ENCODE measurements around the gene PLXNC1. TPM values are rescaled to one million over a fixed set of nuclear protein-coding genes. Genes with fewer than 3 reads are reported as not detected.
A peak's percentile ranks its signal among the peaks of the same experiment; 100 is the strongest.

PLXNC1 gene
- total and polyA plus RNA-seq, 8 donors = 7.3 to 55.9 (median 11.1) TPM

- Histone ChIP-seq H3K27me3 (no peaks in the 10 kb centered on the region), H3K4me3 (no peak overlapping the region), H3K36me3 (peaks cover 0 to 49% of the 10 kb centered on the region in 2 donors), H3K9me3 (no peaks in the 10 kb centered on the region), H3K4me1 (peaks cover 7 to 12% of the 10 kb centered on the region in 2 donors), H3K27ac (no peak overlapping the region)
- no peak for DNase-seq
- no peak for ATAC-seq
- intact Hi-C loops (cut with DNase I) = no loop called here
- TF ChIP-seq, protein P1, sequence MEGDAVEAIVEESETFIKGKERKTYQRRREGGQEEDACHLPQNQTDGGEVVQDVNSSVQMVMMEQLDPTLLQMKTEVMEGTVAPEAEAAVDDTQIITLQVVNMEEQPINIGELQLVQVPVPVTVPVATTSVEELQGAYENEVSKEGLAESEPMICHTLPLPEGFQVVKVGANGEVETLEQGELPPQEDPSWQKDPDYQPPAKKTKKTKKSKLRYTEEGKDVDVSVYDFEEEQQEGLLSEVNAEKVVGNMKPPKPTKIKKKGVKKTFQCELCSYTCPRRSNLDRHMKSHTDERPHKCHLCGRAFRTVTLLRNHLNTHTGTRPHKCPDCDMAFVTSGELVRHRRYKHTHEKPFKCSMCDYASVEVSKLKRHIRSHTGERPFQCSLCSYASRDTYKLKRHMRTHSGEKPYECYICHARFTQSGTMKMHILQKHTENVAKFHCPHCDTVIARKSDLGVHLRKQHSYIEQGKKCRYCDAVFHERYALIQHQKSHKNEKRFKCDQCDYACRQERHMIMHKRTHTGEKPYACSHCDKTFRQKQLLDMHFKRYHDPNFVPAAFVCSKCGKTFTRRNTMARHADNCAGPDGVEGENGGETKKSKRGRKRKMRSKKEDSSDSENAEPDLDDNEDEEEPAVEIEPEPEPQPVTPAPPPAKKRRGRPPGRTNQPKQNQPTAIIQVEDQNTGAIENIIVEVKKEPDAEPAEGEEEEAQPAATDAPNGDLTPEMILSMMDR (IDR thresholded peaks at IDR 0.05) = no peak
These were observed 129.1 kb downstream of the PLXNC1 start for GRCh38 chr12:94277426-94278000.

DNA sequence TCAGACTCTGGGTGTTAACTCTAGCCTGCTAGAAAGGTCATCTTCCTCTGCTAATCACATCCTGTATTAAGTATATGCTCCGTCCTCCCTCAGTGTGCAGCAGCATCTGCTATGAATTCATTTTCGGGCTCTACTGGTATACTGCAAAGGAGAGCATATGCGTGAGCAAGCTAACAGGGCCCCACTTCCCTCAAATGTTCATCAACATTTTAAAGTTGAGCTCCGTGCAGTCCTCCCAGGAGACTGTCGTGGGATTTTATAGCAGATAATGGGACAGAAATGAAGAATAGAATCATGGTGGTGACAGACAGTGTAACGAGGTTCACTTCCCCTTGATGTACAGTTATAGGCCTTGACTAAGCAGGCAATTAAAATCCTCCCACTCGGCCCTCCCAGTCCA, 131.7 kb downstream of the PLXNC1 start:
- Histone ChIP-seq H3K9me3 (no peaks in the 10 kb centered on the region), H3K27me3 (no peaks in the 10 kb centered on the region), H3K36me3 (peaks cover 0 to 51% of the 10 kb centered on the region in 2 donors), H3K27ac (no peak overlapping the region), H3K4me3 (no peak overlapping the region), H3K4me1 (peaks cover 9 to 22% of the 10 kb centered on the region in 2 donors)
- ATAC-seq (no peak), DNase-seq (no peak)
- intact Hi-C loops (cut with DNase I) = no loop called here
- TF ChIP-seq, protein P1 (IDR thresholded peaks at IDR 0.05) = no peak

- H3K27ac ChIP-seq = peak overlapping the region in 1 of 2 donors; percentile 57
- intact Hi-C loops (cut with DNase I) = no loop called here
- H3K27me3 ChIP-seq = no peaks in the 10 kb centered on the region
- H3K36me3 ChIP-seq = peaks cover 0 to 77% of the 10 kb centered on the region in 2 donors
- H3K9me3 ChIP-seq = no peaks in the 10 kb centered on the region
- ATAC-seq (peak; percentile 87), DNase-seq (peak in 2 of 4 donors; percentile 62 to 81)
- TF ChIP-seq, protein P1 (IDR thresholded peaks at IDR 0.05) = no peak
- peaks cover 6 to 22% of the 10 kb centered on the region in 2 donors for H3K4me1 ChIP-seq
- H3K4me3 ChIP-seq = no peak overlapping the region
These were observed 134.3 kb downstream of the PLXNC1 start for GRCh38 chr12:94282675-94283074.

DNA sequence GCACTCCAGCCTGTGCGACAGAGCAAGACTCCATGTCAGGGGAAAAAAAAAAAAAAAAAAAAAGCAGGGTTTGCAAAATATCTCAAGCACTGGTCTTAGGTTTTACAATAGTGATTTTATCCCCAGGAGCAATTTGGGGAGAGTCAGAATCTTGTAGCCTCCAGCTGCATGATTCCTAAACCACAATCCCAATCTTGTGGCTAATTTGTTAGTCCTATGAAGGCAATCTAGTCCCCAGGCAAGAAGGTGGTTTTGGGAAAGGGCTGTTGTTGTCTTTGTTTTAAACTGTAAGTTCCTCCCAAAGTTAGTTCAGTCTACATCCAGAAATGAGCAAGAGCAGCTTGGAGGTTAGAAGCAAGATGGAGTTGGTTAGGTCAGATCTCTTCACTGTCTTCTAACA, 135.7 kb downstream of the PLXNC1 start:
- no peak overlapping the region for H3K4me3 ChIP-seq
- intact Hi-C loops (cut with DNase I) = no loop called here
- H3K9me3 ChIP-seq = no peaks in the 10 kb centered on the region
- TF ChIP-seq, protein P1 (IDR thresholded peaks at IDR 0.05) = no peak
- no peak overlapping the region for H3K27ac ChIP-seq
- ATAC-seq (no peak), DNase-seq (no peak)
- no peaks in the 10 kb centered on the region for H3K27me3 ChIP-seq
- peaks cover 0 to 90% of the 10 kb centered on the region in 2 donors for H3K36me3 ChIP-seq
- H3K4me1 ChIP-seq = peaks cover 6 to 22% of the 10 kb centered on the region in 2 donors

DNA sequence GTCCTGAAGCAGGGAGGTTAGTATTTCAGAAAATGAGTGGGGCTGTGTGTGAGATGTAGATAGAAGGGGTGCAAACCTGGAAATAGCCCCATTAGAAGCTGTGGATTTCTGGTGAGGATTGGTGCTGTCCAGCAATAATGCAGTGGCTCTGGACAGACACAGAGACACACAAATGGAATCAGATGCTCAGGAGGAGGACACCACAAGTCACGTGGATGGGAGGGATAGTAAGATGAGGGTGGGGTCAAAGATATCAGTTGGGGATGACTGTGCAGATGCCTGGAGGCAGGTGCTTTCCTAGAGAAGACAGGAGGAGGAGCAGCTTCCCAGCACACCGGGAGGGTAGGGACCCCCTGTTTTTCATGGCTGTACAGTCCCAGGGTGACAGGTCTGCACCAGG, 136.5 kb downstream of the PLXNC1 start:
- no peak overlapping the region for H3K4me3 ChIP-seq
- ATAC-seq (no peak), DNase-seq (no peak)
- H3K9me3 ChIP-seq = no peaks in the 10 kb centered on the region
- H3K4me1 ChIP-seq = peaks cover 9 to 29% of the 10 kb centered on the region in 2 donors
- no peak overlapping the region for H3K27ac ChIP-seq
- H3K27me3 ChIP-seq = no peaks in the 10 kb centered on the region
- TF ChIP-seq, protein P1 (IDR thresholded peaks at IDR 0.05) = no peak
- intact Hi-C loops (cut with DNase I) = no loop called here
- H3K36me3 ChIP-seq = peaks cover 0 to 89% of the 10 kb centered on the region in 2 donors
